ENCODE results near the gene TFPT.
"Not testable (repeated sequence)": the region's sequence is repeated elsewhere in the genome, so short reads cannot be mapped to it uniquely, and the experiment has no call there.

- not testable (repeated sequence) for TF ChIP-seq CTCF, POLR2A, POLR2AphosphoS5 (IDR thresholded peaks at IDR 0.05)
Measured at GRCh38 chr19:54099903-54100255, 15.6 kb downstream of the TFPT start.

All from transverse colon (tissue), 4 donors.